Measurements from ENCODE around the gene SMC3.

GRCh38 chr10:110546077-110546476 is 21.4 kb upstream of the SMC3 start:
- TF ChIP-seq, protein P1, sequence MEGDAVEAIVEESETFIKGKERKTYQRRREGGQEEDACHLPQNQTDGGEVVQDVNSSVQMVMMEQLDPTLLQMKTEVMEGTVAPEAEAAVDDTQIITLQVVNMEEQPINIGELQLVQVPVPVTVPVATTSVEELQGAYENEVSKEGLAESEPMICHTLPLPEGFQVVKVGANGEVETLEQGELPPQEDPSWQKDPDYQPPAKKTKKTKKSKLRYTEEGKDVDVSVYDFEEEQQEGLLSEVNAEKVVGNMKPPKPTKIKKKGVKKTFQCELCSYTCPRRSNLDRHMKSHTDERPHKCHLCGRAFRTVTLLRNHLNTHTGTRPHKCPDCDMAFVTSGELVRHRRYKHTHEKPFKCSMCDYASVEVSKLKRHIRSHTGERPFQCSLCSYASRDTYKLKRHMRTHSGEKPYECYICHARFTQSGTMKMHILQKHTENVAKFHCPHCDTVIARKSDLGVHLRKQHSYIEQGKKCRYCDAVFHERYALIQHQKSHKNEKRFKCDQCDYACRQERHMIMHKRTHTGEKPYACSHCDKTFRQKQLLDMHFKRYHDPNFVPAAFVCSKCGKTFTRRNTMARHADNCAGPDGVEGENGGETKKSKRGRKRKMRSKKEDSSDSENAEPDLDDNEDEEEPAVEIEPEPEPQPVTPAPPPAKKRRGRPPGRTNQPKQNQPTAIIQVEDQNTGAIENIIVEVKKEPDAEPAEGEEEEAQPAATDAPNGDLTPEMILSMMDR (IDR thresholded peaks at IDR 0.05; ENCODE audit: insufficient read depth, low read length, poor library complexity, severe bottlenecking) = no peak
- no peak for TF ChIP-seq EZH2phosphoT487 (conservative IDR thresholded peaks at IDR 0.05; ENCODE audit: low read length)

All from SU-DHL-6 (cell line).